ENCODE measurements around the gene IL18BP. TPM values are rescaled to one million over a fixed set of nuclear protein-coding genes. Genes with fewer than 3 reads are reported as not detected.

Gene IL18BP
- total and polyA plus RNA-seq, 2 of the 13 experiments (the other 11 are each of a cell fraction or from before 2014, with no cell fraction given): 4.1 to 12.8 TPM

DNA sequence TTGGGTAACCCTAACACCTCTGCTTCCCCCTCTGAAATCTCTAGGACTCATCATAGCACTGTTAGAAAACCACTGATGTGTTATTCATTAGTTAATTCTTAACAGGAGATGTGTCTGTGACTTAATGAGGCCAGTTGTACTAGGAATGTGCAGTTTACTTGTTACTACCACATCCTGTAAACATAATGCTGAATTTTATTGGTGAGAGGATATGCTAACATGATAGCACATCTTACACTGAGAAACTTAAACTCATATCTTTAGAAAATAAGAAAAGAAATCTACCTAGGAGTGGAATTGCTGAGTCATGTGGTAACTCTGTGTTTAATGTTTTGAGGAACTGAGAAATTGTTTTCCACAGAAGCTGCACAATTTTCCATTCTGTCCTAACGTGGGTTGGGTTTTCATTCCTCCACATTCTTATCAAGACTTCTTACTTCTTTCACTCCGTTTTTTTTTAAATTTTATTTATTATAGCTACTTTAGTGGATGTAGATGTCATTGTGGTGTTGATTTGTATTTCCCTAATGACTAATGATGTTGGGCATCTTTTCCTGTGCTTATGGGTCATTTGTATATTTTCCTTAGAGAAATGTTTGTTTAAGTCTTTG, 36.2 kb upstream of the IL18BP start:
- Histone ChIP-seq H3K4me1 (ENCODE audit: insufficient read depth, low read length) (peaks cover 6% of the 10 kb centered on the region; the same call in 1 of the 2 replicates), H3K9ac (ENCODE audit: insufficient read depth, low read depth, low read length) (no peak overlapping the region), H4K20me1 (ENCODE audit: insufficient read depth, low read length) (no peaks in the 10 kb centered on the region), H3K27ac (ENCODE audit: extremely low read length, insufficient read depth, low read length) (peak overlapping the region; percentile 33), H3K79me2 (ENCODE audit: insufficient read depth, low read length) (peaks cover 10% of the 10 kb centered on the region), H2AFZ (ENCODE audit: low read length) (no peak overlapping the region), H3K9me3 (ENCODE audit: low read length) (no peaks in the 10 kb centered on the region), H3K4me2 (ENCODE audit: low read depth, low read length) (no peak overlapping the region), H3K27me3 (ENCODE audit: control insufficient read depth in 1 of 2, insufficient read depth in 2 of 2, low read length in 2 of 2) (no peaks in the 10 kb centered on the region), H3K36me3 (replicated peaks in 1 of 2; ENCODE audit: control insufficient read depth in 1 of 2, insufficient read depth in 2 of 2, low read length in 2 of 2) (peaks cover 4 to 42% of the 10 kb centered on the region in 2 experiments; a peak in 4 of 5 replicates), H3K4me3 (replicated peaks in 1 of 3; ENCODE audit: insufficient read depth in 1 of 3, low read depth in 2 of 3, low read length in 3 of 3) (no peak overlapping the region)
- ATAC-seq (no peak), DNase-seq (ENCODE audit: low spot score) (no peak), FAIRE-seq (no peak)
- no TSS peak for BruUV-seq (replicated peaks)
- ChIA-PET POLR2A (no interaction called here), CTCF (ENCODE audit: low intra/inter-chr PET ratio, low total read pairs) (no interaction called here)
- WGBS (ENCODE audit: low lambda C conversion rate): 82% methylated on average over 2 of the region's 2 CpGs
- in situ Hi-C loops (cut with HindIII; ENCODE audit: extremely low pct_ligation_motif_present, low pct_unique_long_range_greater_than_20kb) (no loop called here), intact Hi-C loops (cut with micrococcal nuclease; ENCODE audit: unreplicated experiment) (no loop called here)
- TF ChIP-seq NFE2L2 (IDR thresholded peaks at IDR 0.05; ENCODE audit: low read length): peak; percentile 83
- TF ChIP-seq, protein P1, sequence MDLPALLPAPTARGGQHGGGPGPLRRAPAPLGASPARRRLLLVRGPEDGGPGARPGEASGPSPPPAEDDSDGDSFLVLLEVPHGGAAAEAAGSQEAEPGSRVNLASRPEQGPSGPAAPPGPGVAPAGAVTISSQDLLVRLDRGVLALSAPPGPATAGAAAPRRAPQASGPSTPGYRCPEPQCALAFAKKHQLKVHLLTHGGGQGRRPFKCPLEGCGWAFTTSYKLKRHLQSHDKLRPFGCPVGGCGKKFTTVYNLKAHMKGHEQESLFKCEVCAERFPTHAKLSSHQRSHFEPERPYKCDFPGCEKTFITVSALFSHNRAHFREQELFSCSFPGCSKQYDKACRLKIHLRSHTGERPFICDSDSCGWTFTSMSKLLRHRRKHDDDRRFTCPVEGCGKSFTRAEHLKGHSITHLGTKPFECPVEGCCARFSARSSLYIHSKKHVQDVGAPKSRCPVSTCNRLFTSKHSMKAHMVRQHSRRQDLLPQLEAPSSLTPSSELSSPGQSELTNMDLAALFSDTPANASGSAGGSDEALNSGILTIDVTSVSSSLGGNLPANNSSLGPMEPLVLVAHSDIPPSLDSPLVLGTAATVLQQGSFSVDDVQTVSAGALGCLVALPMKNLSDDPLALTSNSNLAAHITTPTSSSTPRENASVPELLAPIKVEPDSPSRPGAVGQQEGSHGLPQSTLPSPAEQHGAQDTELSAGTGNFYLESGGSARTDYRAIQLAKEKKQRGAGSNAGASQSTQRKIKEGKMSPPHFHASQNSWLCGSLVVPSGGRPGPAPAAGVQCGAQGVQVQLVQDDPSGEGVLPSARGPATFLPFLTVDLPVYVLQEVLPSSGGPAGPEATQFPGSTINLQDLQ (CRISPR knock-in tag; IDR thresholded peaks at IDR 0.05): no peak
- TF ChIP-seq MAFK (conservative IDR thresholded peaks at IDR 0.05 in 1 of 2, IDR thresholded peaks at IDR 0.05 in 1 of 2; ENCODE audit: low read length in 2 of 2): peak; percentile 66 to 70

DNA sequence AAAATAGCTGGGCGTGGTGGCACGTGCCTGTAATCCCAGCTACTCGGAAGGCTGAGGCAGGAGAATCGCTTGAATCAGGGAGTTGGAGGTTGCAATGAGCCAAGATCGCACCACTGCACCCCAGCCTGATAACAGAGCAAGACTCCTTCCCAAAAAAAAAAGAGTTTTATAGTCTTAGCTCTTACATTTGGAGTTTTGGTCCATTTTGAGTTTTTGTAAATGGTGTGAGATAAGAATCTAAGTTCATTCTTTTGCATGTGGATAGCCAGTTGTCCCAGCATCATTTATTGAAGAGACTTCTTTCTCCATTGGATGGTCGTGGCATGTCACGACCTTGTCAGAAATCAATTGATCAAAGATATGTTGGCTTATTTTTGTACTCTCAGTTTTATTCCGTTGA, 35.2 kb upstream of the IL18BP start:
- no peak overlapping the region for H3K9ac ChIP-seq (ENCODE audit: insufficient read depth, low read depth, low read length)
- BruUV-seq (replicated peaks): no TSS peak
- no peak overlapping the region for H3K27ac ChIP-seq (ENCODE audit: extremely low read length, insufficient read depth, low read length)
- DNase-seq (ENCODE audit: low spot score) (no peak), ATAC-seq (no peak), FAIRE-seq (no peak)
- no peak for TF ChIP-seq THYN1 (CRISPR knock-in tag; IDR thresholded peaks at IDR 0.05; ENCODE audit: borderline replicate concordance, low read depth)
- ChIA-PET POLR2A (no interaction called here), CTCF (ENCODE audit: low intra/inter-chr PET ratio, low total read pairs) (no interaction called here)
- H3K4me2 ChIP-seq (ENCODE audit: low read depth, low read length): no peak overlapping the region
- H3K4me1 ChIP-seq (ENCODE audit: insufficient read depth, low read length): peaks cover 6% of the 10 kb centered on the region; the same call in 1 of the 2 replicates
- H4K20me1 ChIP-seq (ENCODE audit: insufficient read depth, low read length): no peaks in the 10 kb centered on the region
- intact Hi-C loops (cut with micrococcal nuclease; ENCODE audit: unreplicated experiment): no loop called here
- WGBS (ENCODE audit: low lambda C conversion rate): over 99% methylated on average over 8 of the region's 8 CpGs
- H3K9me3 ChIP-seq (ENCODE audit: low read length): no peaks in the 10 kb centered on the region
- H3K4me3 ChIP-seq (replicated peaks in 1 of 3; ENCODE audit: insufficient read depth in 1 of 3, low read depth in 2 of 3, low read length in 3 of 3): no peak overlapping the region
- peaks cover 5% of the 10 kb centered on the region for H3K79me2 ChIP-seq (ENCODE audit: insufficient read depth, low read length)
- peaks cover 5 to 41% of the 10 kb centered on the region in 2 experiments; a peak in 4 of 5 replicates for H3K36me3 ChIP-seq (replicated peaks in 1 of 2; ENCODE audit: control insufficient read depth in 1 of 2, insufficient read depth in 2 of 2, low read length in 2 of 2)
- in situ Hi-C loops (cut with HindIII; ENCODE audit: extremely low pct_ligation_motif_present, low pct_unique_long_range_greater_than_20kb): no loop called here
- no peaks in the 10 kb centered on the region for H3K27me3 ChIP-seq (ENCODE audit: control insufficient read depth in 1 of 2, insufficient read depth in 2 of 2, low read length in 2 of 2)
- H2AFZ ChIP-seq (ENCODE audit: low read length): no peak overlapping the region
